IPS-20b (cell line): ENCODE measurements around the gene RDH5.
A peak's percentile ranks its signal among the peaks of the same experiment; 100 is the strongest.

Experiments
- H3K27ac ChIP-seq: one replicate; pipeline ENCODE4 v1.5.1; 2013; ENCODE audit warnings: low read length
- H3K27me3 ChIP-seq: 2 replicates; pipeline ENCODE4 v1.6.1; 2013; ENCODE audit warnings: mild to moderate bottlenecking, low read length, inconsistent platforms; ENCODE audit not compliant: insufficient read depth
- H3K36me3 ChIP-seq: 2 replicates; pipeline ENCODE4 v1.6.1; 2013; ENCODE audit warnings: low read depth, mild to moderate bottlenecking, inconsistent platforms, low read length, moderate library complexity; ENCODE audit not compliant: insufficient read depth
- H3K4me1 ChIP-seq: 2 replicates; pipeline ENCODE4 v1.6.1; 2013; ENCODE audit warnings: mild to moderate bottlenecking, control low read depth, inconsistent platforms, low read length, moderate library complexity; ENCODE audit not compliant: insufficient read depth
- H3K4me3 ChIP-seq: 2 replicates; pipeline ENCODE4 v1.5.1; 2013; ENCODE audit warnings: mild to moderate bottlenecking, low read length, inconsistent platforms
- H3K9ac ChIP-seq: 2 replicates; pipeline ENCODE4 v1.6.1; 2013; ENCODE audit warnings: low read depth, mild to moderate bottlenecking, inconsistent platforms, low read length, moderate library complexity
- H3K9me3 ChIP-seq: 2 replicates; pipeline ENCODE4 v1.6.1; 2013; ENCODE audit warnings: mild to moderate bottlenecking, low read depth, low read length, inconsistent platforms; ENCODE audit not compliant: insufficient read depth

The RDH5 gene

DNA sequence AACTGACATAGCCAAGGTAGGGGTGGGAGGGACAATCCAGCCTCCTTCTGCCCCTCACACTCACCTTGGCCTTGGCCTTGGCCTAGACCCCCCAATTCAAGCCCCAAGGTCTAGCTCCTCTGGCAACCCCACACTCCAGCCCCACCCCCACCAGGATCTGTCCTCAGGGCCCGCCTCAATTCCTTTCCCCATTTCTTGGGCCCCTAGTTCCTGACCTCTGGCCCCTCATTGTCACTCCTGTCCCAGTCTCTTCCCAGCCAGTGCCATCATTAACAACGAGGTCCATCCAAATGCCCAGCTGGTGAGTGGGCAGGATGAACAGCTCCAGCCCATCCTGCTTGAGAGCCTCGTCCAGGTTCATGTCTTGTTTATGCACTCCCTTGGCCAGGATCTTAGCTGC, 15.9 kb downstream of the RDH5 start:
- H3K9me3 ChIP-seq, result no peaks in the 10 kb centered on the region
- H3K27ac ChIP-seq, result no peak overlapping the region
- peaks cover 5% of the 10 kb centered on the region; the same call in 1 of the 2 replicates for H3K4me1 ChIP-seq
- H3K36me3 ChIP-seq, result no peaks in the 10 kb centered on the region
- H3K27me3 ChIP-seq, result no peaks in the 10 kb centered on the region
- H3K9ac ChIP-seq, result no peak overlapping the region
- H3K4me3 ChIP-seq, result no peak overlapping the region

DNA sequence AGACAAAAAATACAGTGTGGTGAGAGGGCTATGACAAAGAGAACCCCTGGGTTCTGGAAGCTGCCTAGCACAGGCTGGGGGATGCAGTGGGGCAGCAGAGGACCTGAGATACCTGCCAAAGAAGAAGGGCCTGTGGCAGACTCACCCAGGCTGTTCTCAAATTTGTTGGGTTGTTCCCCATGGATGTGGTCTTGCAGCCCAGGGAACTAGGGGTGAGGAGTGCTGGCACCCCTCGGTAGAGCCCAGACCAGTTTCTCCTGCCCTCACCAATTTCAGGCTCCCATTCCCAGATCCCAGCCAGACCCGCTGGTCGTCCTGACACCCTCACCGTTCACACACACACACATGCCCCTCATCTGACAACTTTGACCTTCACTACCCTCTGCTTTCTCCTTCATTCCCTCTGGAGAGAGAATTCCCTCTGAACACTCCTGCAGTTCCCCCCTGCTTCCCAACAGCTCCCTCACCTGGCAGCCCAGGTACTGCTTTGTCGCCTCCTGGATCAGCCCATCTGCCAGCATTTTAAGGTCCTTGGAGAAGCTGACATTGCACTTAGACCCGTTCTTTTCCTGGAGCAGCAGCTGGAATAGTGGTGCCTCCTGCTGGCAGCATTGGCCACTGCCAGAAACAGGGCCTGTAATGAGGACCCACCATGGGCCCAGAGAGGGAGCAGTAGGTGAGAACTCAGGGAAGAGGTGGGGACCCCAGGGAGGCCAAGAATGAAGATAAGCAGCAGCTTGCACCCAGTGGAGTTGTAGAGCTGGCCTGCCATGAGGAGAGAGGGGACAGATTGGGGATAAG, 16.8 kb downstream of the RDH5 start:
- H3K4me1 ChIP-seq, result peaks cover 8% of the 10 kb centered on the region
- no peaks in the 10 kb centered on the region for H3K9me3 ChIP-seq
- no peaks in the 10 kb centered on the region; the same call in 1 of the 2 replicates for H3K27me3 ChIP-seq
- H3K36me3 ChIP-seq, result no peaks in the 10 kb centered on the region
- no peak overlapping the region for H3K27ac ChIP-seq
- peak overlapping the region; percentile 78 for H3K4me3 ChIP-seq
- H3K9ac ChIP-seq, result peak overlapping the region; percentile 61; the same call in 1 of the 2 replicates

DNA sequence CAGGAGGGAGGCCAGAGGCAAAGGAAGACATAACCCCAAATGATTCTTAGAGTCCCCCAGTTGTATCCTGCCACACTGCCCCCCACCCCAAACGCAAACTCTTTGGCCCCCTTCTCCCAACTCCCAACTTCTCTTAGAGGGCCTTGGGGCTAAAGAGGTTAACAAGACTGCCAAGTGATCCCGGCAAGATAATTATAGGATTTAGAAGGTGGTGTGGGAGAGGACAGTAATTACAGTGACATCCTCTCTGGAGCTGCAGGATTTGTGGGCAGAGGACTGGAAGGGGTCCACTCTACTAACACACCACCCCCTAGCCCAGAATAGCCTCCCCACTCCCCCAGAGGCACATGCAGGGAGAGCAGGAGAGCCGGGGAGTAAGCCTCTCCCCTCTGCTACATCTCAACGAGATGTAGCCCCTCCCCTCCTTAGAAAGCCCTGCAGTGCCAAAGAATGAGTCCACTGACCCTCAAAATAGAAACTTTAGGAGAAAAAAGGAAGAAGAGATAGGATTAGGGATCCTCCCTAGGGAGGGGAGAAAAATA, 17.5 kb downstream of the RDH5 start:
- Histone ChIP-seq H3K9me3 (no peaks in the 10 kb centered on the region), H3K4me3 (peak overlapping the region; percentile 78), H3K4me1 (peaks cover 10% of the 10 kb centered on the region), H3K36me3 (no peaks in the 10 kb centered on the region), H3K27ac (peak overlapping the region; percentile 3), H3K27me3 (no peaks in the 10 kb centered on the region; the same call in 1 of the 2 replicates), H3K9ac (peak overlapping the region; percentile 61; the same call in 1 of the 2 replicates)

DNA sequence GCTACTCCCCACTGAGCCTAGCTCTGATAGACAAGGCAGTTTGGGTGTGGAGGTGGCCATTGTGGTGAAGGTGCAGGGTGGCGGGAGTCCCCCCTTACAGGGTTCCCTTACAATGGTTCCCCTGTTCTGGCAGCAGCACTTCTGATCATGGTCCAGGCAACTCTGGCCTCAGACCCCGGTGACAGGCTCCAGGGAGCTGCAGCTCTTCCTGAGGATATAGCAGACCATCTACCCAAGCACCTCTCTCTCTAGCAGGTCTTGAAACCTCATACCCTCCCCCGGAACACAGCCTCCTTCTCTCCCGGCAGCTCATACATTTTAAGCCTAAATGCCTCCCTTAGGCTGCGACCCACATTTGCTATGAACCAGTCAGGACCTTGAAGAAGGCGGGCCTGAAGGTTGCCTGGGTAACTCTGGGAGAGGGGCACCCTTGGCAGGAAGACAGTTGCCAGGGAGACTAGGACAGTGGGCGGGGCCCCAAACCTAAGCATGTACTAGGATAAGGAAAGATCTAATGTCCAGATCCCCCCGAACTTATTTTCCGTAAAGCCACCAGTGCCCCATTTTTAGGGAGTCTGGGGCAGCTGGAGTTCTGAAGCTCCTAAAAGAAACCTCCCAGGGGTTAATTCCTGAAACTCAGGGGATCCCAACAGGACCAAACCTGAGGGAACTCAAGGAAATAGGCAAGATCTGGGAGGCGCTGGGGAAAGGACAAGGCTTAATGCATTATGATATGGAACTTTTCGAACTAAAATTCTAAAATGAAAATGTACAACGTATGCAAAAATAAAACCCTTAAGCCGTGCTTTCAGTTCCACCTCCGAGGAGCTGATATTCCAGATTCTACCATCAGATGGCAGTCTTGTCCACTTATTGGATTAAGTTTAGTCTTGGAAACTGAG, 18.2 kb downstream of the RDH5 start:
- Histone ChIP-seq H3K4me1 (peaks cover 10% of the 10 kb centered on the region), H3K27me3 (no peaks in the 10 kb centered on the region; the same call in 1 of the 2 replicates), H3K27ac (peak overlapping the region; percentile 3)

DNA sequence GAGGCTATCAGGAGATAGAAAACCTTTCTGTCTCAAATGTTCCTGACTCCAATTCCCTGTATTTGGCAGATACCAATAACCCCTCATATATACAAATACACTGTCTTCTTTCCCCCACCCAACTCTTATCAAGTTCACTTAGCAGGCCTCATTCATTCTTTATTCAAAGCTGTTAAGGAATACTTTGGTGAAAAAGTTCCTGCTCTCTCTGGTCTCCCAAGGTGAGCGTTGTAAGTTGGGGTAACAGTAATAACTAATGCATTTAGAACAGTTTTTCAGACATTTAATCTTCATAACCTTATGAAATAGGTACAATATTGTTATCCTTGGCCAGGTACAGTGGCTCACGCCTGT, 18.8 kb downstream of the RDH5 start:
- Histone ChIP-seq H3K27ac (no peak overlapping the region), H3K27me3 (no peaks in the 10 kb centered on the region; the same call in 1 of the 2 replicates), H3K9ac (no peak overlapping the region), H3K4me1 (peaks cover 10% of the 10 kb centered on the region), H3K36me3 (no peaks in the 10 kb centered on the region), H3K4me3 (peak overlapping the region; percentile 78; the same call in 1 of the 2 replicates), H3K9me3 (no peaks in the 10 kb centered on the region)

More for the DNA sequence above, 18.2 kb downstream of the RDH5 start:
- no peaks in the 10 kb centered on the region for H3K36me3 ChIP-seq
- H3K9ac ChIP-seq, result peak overlapping the region; percentile 61; the same call in 1 of the 2 replicates
- peak overlapping the region; percentile 78 for H3K4me3 ChIP-seq
- no peaks in the 10 kb centered on the region for H3K9me3 ChIP-seq

DNA sequence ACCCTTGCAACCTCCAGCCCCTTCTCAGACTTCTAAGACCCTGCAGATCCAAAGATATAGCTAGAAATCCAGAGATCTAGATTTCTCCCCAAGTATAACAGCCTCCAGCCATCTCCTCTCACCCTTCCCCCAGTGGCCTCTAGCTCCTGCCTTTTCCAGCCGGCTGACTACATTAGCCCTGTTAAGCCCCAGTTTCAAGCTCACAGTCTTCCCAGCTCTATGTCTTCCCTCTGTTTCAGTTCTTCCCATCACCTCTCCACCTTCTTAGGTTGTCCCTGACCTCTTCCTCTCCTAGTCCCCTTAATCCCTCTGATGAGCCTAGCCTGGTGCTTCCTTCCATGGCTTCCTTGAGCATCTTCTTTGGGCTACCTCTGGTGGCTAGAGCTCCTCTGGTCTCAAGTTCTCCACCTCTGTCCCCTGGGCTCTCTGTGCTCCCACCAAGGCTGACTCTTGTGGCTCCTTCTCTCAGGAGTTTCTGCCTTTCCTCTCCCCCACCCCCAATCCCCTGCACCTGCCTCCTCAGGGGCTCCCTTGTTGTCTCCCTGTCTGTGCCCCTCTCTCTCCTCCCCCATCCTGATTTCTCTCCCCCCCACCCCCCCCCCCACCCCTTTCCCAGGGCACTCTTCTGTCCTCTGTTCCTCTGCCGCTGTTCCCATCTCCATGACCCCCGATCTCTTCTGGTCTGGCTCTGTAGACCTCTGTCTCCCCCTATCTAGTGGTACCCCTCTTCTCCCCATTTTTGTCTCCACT, 21.9 kb downstream of the RDH5 start:
- H3K4me3 ChIP-seq, result peak overlapping the region; percentile 66
- H3K4me1 ChIP-seq, result peaks cover 27% of the 10 kb centered on the region
- H3K27ac ChIP-seq, result no peak overlapping the region
- H3K9ac ChIP-seq, result peak overlapping the region; percentile 69; the same call in 1 of the 2 replicates
- H3K9me3 ChIP-seq, result no peaks in the 10 kb centered on the region
- peaks cover under 1% of the 10 kb centered on the region; the same call in 1 of the 2 replicates for H3K36me3 ChIP-seq
- H3K27me3 ChIP-seq, result no peaks in the 10 kb centered on the region; the same call in 1 of the 2 replicates

DNA sequence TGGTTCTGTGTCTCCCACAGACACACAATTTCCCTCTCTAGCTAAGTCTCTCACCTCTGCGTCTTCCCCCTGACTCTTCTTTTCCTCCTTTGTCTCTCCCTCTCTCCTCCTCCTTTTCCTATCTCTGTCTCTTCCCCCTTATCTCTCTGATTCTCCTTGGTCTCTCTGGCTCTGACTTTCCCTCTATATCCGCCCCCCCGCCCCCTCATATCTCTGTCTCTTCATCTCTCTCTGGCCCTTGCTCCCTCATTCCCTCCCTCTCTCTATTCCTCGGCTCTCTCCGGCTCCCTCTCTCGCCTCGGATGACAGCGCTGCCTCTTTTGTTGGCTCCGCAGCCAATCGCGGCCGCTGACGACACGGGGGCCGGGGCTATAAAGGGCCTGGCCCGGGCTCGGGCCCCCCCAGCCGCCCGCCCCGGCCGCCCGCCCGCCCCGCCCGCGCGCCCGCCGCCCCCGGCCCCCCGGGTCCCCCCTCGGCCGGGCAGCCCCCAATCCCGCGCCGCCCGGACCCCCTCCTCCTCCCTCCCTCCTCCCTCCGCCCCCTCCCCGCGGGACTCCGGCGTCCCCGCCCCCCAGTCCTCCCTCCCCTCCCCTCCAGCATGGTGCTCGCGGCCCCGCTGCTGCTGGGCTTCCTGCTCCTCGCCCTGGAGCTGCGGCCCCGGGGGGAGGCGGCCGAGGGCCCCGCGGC, 22.7 kb downstream of the RDH5 start, which contains the start of gene GDF11:
GDF11 (plus strand) TSS at position 404 of the 687 bp plus-strand sequence; CDS start at position 599, 195 bp downstream.
- no peaks in the 10 kb centered on the region for H3K9me3 ChIP-seq
- H3K9ac ChIP-seq, result peak within 1 kb of the TSS; percentile 90
- peaks cover 29% of the 10 kb centered on the region for H3K4me1 ChIP-seq
- H3K36me3 ChIP-seq, result peaks cover 8% of the 10 kb centered on the region; the same call in 1 of the 2 replicates
- H3K4me3 ChIP-seq, result peak within 1 kb of the TSS; percentile 99
- no peaks in the 10 kb centered on the region; the same call in 1 of the 2 replicates for H3K27me3 ChIP-seq
- H3K27ac ChIP-seq, result peak within 1 kb of the TSS; percentile 62

DNA sequence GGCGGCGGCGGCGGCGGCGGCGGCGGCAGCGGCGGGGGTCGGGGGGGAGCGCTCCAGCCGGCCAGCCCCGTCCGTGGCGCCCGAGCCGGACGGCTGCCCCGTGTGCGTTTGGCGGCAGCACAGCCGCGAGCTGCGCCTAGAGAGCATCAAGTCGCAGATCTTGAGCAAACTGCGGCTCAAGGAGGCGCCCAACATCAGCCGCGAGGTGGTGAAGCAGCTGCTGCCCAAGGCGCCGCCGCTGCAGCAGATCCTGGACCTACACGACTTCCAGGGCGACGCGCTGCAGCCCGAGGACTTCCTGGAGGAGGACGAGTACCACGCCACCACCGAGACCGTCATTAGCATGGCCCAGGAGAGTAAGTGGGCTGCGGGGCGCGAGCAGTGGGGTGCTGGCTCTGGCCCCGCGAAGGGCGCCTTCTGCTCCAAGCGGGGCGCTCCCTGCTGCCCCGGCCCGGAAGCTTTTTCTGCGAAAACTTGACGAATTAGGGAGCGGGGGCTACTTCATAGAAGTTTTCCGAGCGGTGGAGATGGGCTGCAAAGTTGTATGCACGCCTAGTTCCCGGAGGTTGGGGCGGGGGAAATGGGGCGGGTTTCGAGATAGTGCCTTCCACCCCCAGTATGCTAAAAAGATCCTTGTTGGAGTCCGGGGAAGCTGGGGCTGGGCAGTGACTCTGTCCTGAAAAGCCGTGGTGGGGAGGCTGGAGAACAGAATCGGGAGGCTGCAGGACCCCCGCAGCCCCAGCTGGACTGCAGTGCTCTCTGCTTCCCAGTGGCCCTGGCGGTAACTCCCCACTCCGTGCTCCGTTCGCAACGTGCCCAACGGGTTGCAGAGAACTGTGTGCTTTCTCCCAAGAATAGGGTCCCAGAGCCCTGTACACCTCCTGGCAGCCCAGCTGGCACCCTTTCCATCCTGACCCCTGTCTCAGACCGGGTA, 23.5 kb downstream of the RDH5 start:
- peak overlapping the region; percentile 99 for H3K4me3 ChIP-seq
- H3K36me3 ChIP-seq, result peaks cover 16% of the 10 kb centered on the region
- H3K9ac ChIP-seq, result peak overlapping the region; percentile 90
- H3K9me3 ChIP-seq, result no peaks in the 10 kb centered on the region
- H3K27me3 ChIP-seq, result no peaks in the 10 kb centered on the region; the same call in 1 of the 2 replicates
- peak overlapping the region; percentile 62 for H3K27ac ChIP-seq
- H3K4me1 ChIP-seq, result peaks cover 36% of the 10 kb centered on the region

DNA sequence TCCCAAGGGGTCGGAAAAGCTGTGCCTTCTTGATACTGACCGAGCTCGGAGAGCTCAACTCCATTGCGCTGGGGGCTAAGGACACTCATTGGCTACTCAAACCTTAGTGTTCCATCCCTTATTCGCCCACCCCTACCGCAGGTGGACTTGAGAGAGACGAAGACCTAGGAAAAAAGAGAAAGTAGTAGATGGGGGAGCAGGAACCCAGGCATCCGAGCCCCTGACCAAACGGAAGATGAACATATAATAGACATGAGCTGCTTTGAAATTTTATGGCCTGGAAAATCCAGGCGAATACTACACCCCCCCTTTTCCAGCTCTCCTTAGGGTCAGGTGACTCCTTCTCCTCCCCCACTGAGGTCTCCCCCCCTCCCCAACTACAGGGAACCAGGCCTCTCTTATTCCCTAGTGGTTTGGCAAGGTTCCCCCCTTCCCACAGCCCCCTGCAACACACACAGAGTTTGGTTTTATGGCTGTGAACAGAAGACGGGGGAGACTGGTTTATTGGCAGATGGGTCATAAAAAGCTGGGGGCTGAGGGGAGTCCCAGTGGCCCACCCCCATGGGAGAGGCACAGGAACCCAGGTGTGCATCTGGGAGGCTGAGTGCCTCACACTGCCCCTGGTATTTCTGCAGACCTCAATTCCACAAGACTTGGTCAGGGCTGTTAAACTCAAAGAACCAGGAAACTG, 24.3 kb downstream of the RDH5 start:
- peaks cover 36% of the 10 kb centered on the region for H3K4me1 ChIP-seq
- H3K27me3 ChIP-seq, result no peaks in the 10 kb centered on the region; the same call in 1 of the 2 replicates
- peak overlapping the region; percentile 90 for H3K9ac ChIP-seq
- H3K27ac ChIP-seq, result peak overlapping the region; percentile 62
- H3K4me3 ChIP-seq, result peak overlapping the region; percentile 99
- H3K36me3 ChIP-seq, result peaks cover 24% of the 10 kb centered on the region
- H3K9me3 ChIP-seq, result no peaks in the 10 kb centered on the region
